Stimulated activated CD8-positive, alpha-beta memory T cell treated with anti-CD3 and anti-CD28 coated beads, Interleukin-2, amount 100 ng/mL, for 1 hour (primary cell): ENCODE measurements around the gene TFB1M.

Source experiments
- DNase-seq, 2 donors: peaks; one replicate each; pipeline ENCODE4 v3.0.0-alpha.2; 2020; ENCODE audit warnings: low read depth in 2 of 2

TFB1M gene

GRCh38 chr6:155207223-155207622 lies 107.1 kb downstream of the TFB1M start:
- no peak for DNase-seq
